Effector memory CD4-positive, alpha-beta T cell (primary cell): ENCODE data around the gene MED25.

Experiments
- DNase-seq, 3 donors: peaks; one replicate each; pipeline ENCODE4 v3.0.0-alpha.2; 2020
- H3K27ac ChIP-seq: 2 replicates; pipeline ENCODE4 v1.7.0; 2013; ENCODE audit warnings: mild to moderate bottlenecking, low read length, moderate library complexity; ENCODE audit not compliant: insufficient read depth, poor library complexity, severe bottlenecking
- H3K27me3 ChIP-seq: replicated peaks from 2 replicates; pipeline ENCODE4 v1.7.0; 2013; ENCODE audit warnings: mild to moderate bottlenecking, low read length; ENCODE audit not compliant: insufficient read depth, control insufficient read depth, poor library complexity, severe bottlenecking
- H3K36me3 ChIP-seq: 2 replicates; pipeline ENCODE4 v1.7.0; 2013; ENCODE audit warnings: mild to moderate bottlenecking, low read length, moderate library complexity; ENCODE audit not compliant: control insufficient read depth, insufficient read depth
- H3K4me1 ChIP-seq: 2 replicates; pipeline ENCODE4 v1.7.0; 2013; ENCODE audit warnings: low read length, mild to moderate bottlenecking; ENCODE audit not compliant: control insufficient read depth, insufficient read depth, poor library complexity, severe bottlenecking
- H3K4me3 ChIP-seq: 2 replicates; pipeline ENCODE4 v1.7.0; 2013; ENCODE audit warnings: low read length, low read depth, mild to moderate bottlenecking; ENCODE audit not compliant: insufficient read depth, poor library complexity, severe bottlenecking
- H3K9me3 ChIP-seq: 2 replicates; pipeline ENCODE4 v1.7.0; 2013; ENCODE audit warnings: mild to moderate bottlenecking, low read length, moderate library complexity; ENCODE audit not compliant: control insufficient read depth

MED25 gene

DNA sequence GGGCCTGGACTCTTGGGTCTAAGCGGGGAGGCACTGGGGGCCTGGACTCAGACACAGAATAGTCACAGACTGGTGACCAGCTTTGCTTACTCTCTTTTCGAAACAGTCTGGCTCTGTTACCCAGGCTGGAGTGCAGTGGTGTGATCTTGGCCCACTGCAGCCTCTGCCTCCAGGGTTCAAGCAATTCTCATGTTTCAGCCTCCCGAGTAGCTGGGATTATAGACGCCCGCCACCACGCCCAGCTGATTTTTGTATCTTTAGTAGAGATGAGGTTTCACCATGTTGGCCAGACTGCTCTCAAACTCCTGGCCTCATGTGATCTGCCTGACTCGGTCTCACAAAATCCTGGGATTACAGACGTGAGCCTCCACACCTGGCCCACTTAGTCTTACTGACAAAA lies 11.1 kb downstream of the MED25 start:
- H3K27ac ChIP-seq = no peak overlapping the region
- H3K4me3 ChIP-seq = no peak overlapping the region
- H3K4me1 ChIP-seq = no peaks in the 10 kb centered on the region
- peaks cover 50% of the 10 kb centered on the region for H3K36me3 ChIP-seq
- H3K27me3 ChIP-seq = no peaks in the 10 kb centered on the region
- no peak for DNase-seq
- H3K9me3 ChIP-seq = no peaks in the 10 kb centered on the region

DNA sequence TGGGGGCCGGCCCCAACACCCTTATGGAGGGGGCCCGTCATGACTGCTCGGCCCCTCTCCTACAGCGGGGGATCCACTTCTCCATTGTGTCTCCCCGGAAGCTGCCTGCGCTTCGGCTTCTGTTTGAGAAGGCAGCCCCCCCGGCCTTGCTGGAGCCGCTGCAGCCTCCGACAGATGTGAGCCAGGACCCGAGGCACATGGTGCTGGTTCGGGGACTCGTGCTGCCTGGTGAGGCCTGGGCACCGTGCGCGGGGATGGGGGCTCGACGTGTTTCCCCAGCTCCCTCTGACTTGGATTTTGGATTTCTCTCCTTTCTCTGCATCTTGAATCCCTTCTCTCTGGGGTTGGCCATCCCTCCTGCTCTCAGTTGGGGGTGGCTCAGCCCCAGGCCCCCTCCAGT lies 11.6 kb downstream of the MED25 start:
- no peak overlapping the region for H3K4me3 ChIP-seq
- DNase-seq = no peak
- H3K27ac ChIP-seq = no peak overlapping the region
- H3K4me1 ChIP-seq = no peaks in the 10 kb centered on the region
- H3K27me3 ChIP-seq = no peaks in the 10 kb centered on the region
- no peaks in the 10 kb centered on the region for H3K9me3 ChIP-seq
- H3K36me3 ChIP-seq = peaks cover 55% of the 10 kb centered on the region

DNA sequence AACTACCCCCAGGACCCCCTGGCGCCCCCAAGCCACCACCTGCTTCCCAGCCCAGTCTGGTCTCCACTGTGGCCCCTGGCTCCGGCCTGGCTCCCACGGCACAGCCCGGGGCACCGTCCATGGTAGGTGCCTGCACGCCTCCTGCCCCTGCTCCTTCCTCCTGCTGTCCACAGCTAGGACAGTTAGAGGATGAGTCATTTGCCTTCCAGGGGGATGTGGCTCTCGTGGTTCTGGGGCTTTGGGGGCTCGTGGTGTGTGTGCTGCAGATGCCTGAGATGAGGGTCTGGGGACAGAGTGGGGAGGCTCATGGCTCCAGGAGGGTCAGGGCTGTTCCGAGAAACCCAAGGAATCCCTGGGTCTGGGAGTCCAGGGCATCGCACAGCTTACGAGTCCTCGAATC lies 12.7 kb downstream of the MED25 start:
- Histone ChIP-seq H3K4me1 (no peaks in the 10 kb centered on the region), H3K36me3 (peaks cover 65% of the 10 kb centered on the region), H3K27me3 (no peaks in the 10 kb centered on the region), H3K27ac (no peak overlapping the region), H3K9me3 (no peaks in the 10 kb centered on the region), H3K4me3 (no peak overlapping the region)
- no peak for DNase-seq

DNA sequence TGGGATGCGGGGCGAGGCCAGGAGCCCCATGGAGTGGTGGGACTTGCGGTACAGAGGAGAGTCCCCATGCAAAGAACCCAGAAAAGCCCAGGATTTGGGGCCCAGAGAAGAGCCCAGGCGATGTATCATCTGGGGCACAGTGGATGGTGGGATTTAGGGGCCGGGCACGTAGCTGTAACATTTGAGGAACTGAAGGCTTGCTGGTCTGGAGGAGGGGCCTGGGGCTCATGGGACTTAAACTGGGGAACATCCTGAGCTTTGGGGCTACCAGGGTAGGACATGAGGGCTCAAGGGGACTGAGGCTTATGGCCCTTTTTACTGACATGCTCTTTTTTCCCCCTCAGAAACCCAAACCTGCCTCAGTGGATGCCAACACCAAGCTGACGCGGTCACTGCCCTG lies 13.5 kb downstream of the MED25 start:
- no peak overlapping the region for H3K4me3 ChIP-seq
- no peaks in the 10 kb centered on the region for H3K27me3 ChIP-seq
- no peak overlapping the region for H3K27ac ChIP-seq
- no peaks in the 10 kb centered on the region for H3K4me1 ChIP-seq
- no peak for DNase-seq
- no peaks in the 10 kb centered on the region for H3K9me3 ChIP-seq
- H3K36me3 ChIP-seq = peaks cover 73% of the 10 kb centered on the region

DNA sequence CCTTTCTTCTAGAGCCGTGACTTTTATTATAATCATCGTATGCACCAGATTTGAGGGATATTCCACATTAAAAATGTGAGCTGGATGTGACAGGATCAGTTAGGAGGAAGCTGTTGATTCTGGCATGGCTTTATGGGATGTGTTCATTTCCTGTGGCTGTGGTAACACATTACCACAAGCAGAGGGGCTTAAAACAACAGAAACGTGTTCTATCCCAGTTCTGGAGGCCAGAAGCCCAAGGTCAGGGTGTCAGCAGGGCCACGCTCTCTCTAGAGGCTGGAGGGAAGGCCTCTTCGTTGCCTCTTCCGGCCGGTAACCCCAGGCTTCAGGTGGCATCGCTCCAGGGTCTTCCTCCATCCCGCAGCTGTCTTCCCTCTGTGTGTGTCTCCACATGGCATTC lies 14.5 kb downstream of the MED25 start:
- no peak overlapping the region for H3K27ac ChIP-seq
- no peaks in the 10 kb centered on the region for H3K9me3 ChIP-seq
- H3K4me1 ChIP-seq = no peaks in the 10 kb centered on the region
- H3K36me3 ChIP-seq = peaks cover 76% of the 10 kb centered on the region
- no peaks in the 10 kb centered on the region for H3K27me3 ChIP-seq
- H3K4me3 ChIP-seq = no peak overlapping the region
- no peak for DNase-seq

DNA sequence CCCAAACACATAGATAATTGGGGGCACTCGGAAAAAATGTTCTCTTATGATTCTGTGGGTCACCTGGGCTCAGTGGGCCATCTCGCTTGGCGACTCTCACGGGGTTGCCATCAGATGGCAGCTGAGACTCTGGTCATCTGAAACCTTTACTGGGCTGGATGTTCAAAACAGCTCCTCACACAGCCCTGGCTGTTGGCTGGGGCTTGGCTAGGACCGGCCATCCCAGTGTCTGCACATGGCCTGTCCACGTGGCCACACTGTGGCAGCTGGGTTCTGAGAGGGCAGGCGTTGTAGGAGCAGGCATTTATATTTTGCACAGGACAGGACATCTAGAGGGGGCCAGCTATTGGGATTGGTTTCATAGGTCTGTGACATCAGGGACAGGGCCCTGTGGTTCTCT lies 15.5 kb downstream of the MED25 start:
- no peaks in the 10 kb centered on the region for H3K4me1 ChIP-seq
- H3K27ac ChIP-seq = no peak overlapping the region
- DNase-seq = no peak
- H3K9me3 ChIP-seq = no peaks in the 10 kb centered on the region
- H3K4me3 ChIP-seq = no peak overlapping the region
- H3K27me3 ChIP-seq = no peaks in the 10 kb centered on the region
- peaks cover 80% of the 10 kb centered on the region for H3K36me3 ChIP-seq

DNA sequence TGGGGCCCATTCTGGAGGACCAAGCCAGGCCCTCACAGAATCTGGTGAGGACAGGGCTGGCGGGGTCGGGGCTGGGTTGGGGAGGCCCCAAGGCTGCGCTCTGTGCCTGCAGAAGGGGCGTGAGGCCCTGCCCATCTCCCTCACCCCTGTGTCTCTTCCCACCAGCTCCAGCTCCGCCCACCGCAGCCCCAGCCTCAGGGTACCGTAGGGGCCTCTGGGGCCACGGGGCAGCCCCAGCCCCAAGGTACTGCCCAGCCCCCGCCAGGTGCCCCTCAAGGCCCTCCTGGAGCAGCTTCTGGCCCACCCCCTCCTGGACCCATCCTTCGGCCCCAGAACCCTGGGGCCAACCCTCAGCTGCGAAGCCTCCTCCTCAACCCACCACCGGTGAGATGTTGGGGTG lies 17.5 kb downstream of the MED25 start:
- Histone ChIP-seq H3K4me3 (no peak overlapping the region), H3K9me3 (no peaks in the 10 kb centered on the region), H3K27me3 (no peaks in the 10 kb centered on the region), H3K4me1 (no peaks in the 10 kb centered on the region), H3K27ac (no peak overlapping the region), H3K36me3 (peaks cover 75% of the 10 kb centered on the region)
- DNase-seq = no peak

DNA sequence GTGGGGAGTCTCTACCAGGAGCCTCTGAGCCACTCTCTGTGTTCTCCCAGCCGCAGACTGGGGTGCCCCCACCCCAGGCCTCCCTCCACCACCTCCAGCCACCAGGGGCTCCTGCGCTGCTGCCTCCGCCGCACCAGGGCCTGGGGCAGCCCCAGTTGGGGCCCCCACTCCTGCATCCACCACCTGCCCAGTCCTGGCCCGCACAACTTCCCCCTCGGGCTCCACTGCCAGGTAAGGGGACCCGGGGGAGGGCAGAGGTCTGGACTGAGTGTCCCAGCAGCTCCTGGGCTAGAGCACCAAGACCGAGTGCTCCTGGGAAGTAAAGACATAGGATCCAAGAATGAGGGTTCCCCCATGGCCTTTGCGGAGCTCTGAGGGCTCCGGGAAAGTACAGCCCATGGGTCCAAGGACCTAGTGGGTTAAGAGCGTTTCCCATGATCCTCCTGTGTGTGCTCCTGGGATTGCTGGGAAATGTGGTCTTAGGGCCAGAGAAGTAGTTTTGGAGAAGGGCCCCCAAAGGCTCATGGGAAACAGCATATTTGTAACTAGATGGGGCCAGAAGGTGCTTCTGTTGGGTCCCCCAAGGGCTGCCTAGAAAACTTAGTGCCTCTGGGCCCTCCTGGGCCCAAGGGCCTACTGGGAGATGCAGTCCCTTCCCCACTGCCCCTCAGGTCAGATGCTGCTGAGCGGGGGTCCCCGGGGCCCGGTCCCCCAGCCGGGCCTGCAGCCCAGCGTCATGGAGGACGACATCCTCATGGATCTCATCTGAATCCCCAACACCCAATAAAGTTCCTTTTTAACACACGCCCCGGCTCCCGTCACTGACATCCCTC lies 18.3 kb downstream of the MED25 start:
- Histone ChIP-seq H3K9me3 (no peaks in the 10 kb centered on the region), H3K4me3 (no peak overlapping the region), H3K4me1 (no peaks in the 10 kb centered on the region), H3K36me3 (peaks cover 67% of the 10 kb centered on the region), H3K27ac (no peak overlapping the region), H3K27me3 (no peaks in the 10 kb centered on the region)
- no peak for DNase-seq

DNA sequence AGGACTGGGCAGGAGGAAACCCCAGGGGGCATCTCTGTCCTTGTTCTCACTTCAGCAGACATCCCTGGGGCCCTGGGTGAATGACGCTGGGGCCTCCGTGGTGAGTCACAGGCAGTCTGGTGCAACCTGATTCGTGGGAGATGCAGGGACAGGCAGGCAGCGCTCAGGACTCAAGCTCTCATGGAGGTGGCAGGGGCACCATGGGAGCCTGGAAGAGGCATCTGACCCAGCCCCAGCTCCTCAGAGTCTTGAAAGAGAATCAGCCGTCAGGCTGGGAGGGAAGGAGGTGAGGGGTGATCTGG lies 18.9 kb downstream of the MED25 start:
- Histone ChIP-seq H3K9me3 (no peaks in the 10 kb centered on the region), H3K27ac (no peak overlapping the region), H3K4me1 (no peaks in the 10 kb centered on the region), H3K4me3 (no peak overlapping the region), H3K36me3 (peaks cover 61% of the 10 kb centered on the region), H3K27me3 (no peaks in the 10 kb centered on the region)
- no peak for DNase-seq

DNA sequence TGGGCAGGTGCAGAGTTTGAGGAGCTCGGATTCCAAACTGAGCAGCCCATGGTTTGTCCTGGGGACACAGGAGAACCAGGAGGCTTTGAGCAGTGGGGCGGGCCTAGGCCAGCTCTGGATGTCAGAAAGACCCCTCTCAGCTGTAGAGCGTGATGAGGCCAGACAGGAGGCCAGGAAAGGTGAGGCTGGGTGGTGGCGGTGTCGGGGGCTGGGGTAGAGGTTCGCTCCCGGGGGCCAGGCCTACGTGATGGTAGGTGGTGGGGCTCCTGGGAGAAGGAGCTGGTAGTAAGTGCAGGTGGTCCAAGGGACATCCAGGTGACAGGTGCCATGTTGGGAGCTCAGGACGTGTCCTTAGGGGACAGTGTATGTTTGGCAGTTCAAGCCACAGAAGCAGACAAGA lies 19.3 kb downstream of the MED25 start:
- Histone ChIP-seq H3K36me3 (peaks cover 57% of the 10 kb centered on the region), H3K27ac (no peak overlapping the region), H3K4me1 (no peaks in the 10 kb centered on the region), H3K4me3 (no peak overlapping the region), H3K27me3 (no peaks in the 10 kb centered on the region), H3K9me3 (no peaks in the 10 kb centered on the region)
- DNase-seq = no peak
